HG02571 (cell line): ENCODE data around the gene KIF6.

Experiments used
- ATAC-seq: cut with Tn5 transposase; IDR thresholded peaks from one replicate; pipeline ENCODE4 v1.9.1; 2021; ENCODE audit warnings: mild to moderate bottlenecking, moderate library complexity; ENCODE audit not compliant: unreplicated experiment

Gene KIF6

GRCh38 chr6:39466631-39467030 is 258.6 kb downstream of the KIF6 start:
- no peak for ATAC-seq

GRCh38 chr6:39465539-39465938 is 259.7 kb downstream of the KIF6 start:
- no peak for ATAC-seq

- no peak for ATAC-seq
These were observed 261.1 kb downstream of the KIF6 start for GRCh38 chr6:39464067-39464466.

GRCh38 chr6:39453956-39454524 is 271.2 kb downstream of the KIF6 start:
- no peak for ATAC-seq

GRCh38 chr6:39453241-39453640 is 272.0 kb downstream of the KIF6 start:
- ATAC-seq: no peak

- no peak for ATAC-seq
These were observed 272.7 kb downstream of the KIF6 start for GRCh38 chr6:39452306-39453145.

- no peak for ATAC-seq
These were observed 273.4 kb downstream of the KIF6 start for GRCh38 chr6:39451831-39452230.

- ATAC-seq: no peak
These were observed 276.2 kb downstream of the KIF6 start for GRCh38 chr6:39449022-39449421.

GRCh38 chr6:39446909-39447308 is 278.3 kb downstream of the KIF6 start:
- no peak for ATAC-seq

- ATAC-seq: no peak
These were observed 279.5 kb downstream of the KIF6 start for GRCh38 chr6:39445667-39446066.

- ATAC-seq: no peak
These were observed 280.7 kb downstream of the KIF6 start for GRCh38 chr6:39444479-39445019.

- no peak for ATAC-seq
These were observed 283.2 kb downstream of the KIF6 start for GRCh38 chr6:39441986-39442385.

- no peak for ATAC-seq
These were observed 283.9 kb downstream of the KIF6 start for GRCh38 chr6:39441301-39441700.

GRCh38 chr6:39440039-39440426 is 285.2 kb downstream of the KIF6 start:
- ATAC-seq: no peak

- no peak for ATAC-seq
These were observed 285.7 kb downstream of the KIF6 start for GRCh38 chr6:39439342-39440038.

GRCh38 chr6:39433630-39434029 is 291.6 kb downstream of the KIF6 start:
- no peak for ATAC-seq

GRCh38 chr6:39432330-39433025 is 292.7 kb downstream of the KIF6 start:
- no peak for ATAC-seq

- no peak for ATAC-seq
These were observed 294.2 kb downstream of the KIF6 start for GRCh38 chr6:39430871-39431523.

- no peak for ATAC-seq
These were observed 294.8 kb downstream of the KIF6 start for GRCh38 chr6:39430446-39430845.

GRCh38 chr6:39428816-39429215 is 296.4 kb downstream of the KIF6 start:
- ATAC-seq: no peak

- no peak for ATAC-seq
These were observed 297.1 kb downstream of the KIF6 start for GRCh38 chr6:39428152-39428551.
